ENCODE data around the gene CYBA. TPM values are rescaled to one million over a fixed set of nuclear protein-coding genes. Genes with fewer than 3 reads are reported as not detected.

CYBA gene
- total RNA-seq, 1 experiment from 2014 or later: 351 TPM

- H3K4me1 Mint-ChIP-seq (ENCODE audit: low read depth, unreplicated experiment): no peaks in the 10 kb centered on the region
- H3K27ac Mint-ChIP-seq (ENCODE audit: unreplicated experiment): no peak overlapping the region
- no peak overlapping the region for H3K4me3 ChIP-seq (ENCODE audit: low read depth, low read length)
- H3K4me3 Mint-ChIP-seq (ENCODE audit: unreplicated experiment): no peak overlapping the region
- no peak for DNase-seq
- ChIA-PET POLR2A (no interaction called here), CTCF (interaction anchor here (0.5 to 0.7 kb wide), 2 partner anchors 9 to 193 kb away, joined by 3 to 6 read pairs; no protein-coding TSS in a partner anchor)
- H3K27me3 Mint-ChIP-seq (ENCODE audit: insufficient read depth, unreplicated experiment): no peaks in the 10 kb centered on the region
- intact Hi-C loops (cut with micrococcal nuclease; ENCODE audit: unreplicated experiment): no loop called here
- H3K27me3 ChIP-seq (replicated peaks; ENCODE audit: control insufficient read depth, insufficient read depth, low read length): no peaks in the 10 kb centered on the region
- TF ChIP-seq CTCF (IDR thresholded peaks at IDR 0.05; ENCODE audit: insufficient read depth in 1 of 2, low read depth in 1 of 2, low read length in 1 of 2, severe bottlenecking in 1 of 2, unreplicated experiment in 1 of 2): no peak
- no peaks in the 10 kb centered on the region for H3K9me3 Mint-ChIP-seq (ENCODE audit: unreplicated experiment)
- H3K36me3 Mint-ChIP-seq (ENCODE audit: insufficient read depth, unreplicated experiment): peaks cover 96% of the 10 kb centered on the region
- no peaks in the 10 kb centered on the region for H3K9me3 ChIP-seq
- H3K36me3 ChIP-seq (ENCODE audit: control insufficient read depth, insufficient read depth, low read length): peaks cover 6% of the 10 kb centered on the region
- no peaks in the 10 kb centered on the region for H3K4me1 ChIP-seq
- TSS peak; percentile 85 for BruUV-seq (replicated peaks)
Observed at GRCh38 chr16:88631384-88631783, 19.5 kb downstream of the CYBA start.

- TF ChIP-seq CTCF (IDR thresholded peaks at IDR 0.05; ENCODE audit: insufficient read depth in 1 of 2, low read depth in 1 of 2, low read length in 1 of 2, severe bottlenecking in 1 of 2, unreplicated experiment in 1 of 2): no peak
- Mint-ChIP-seq H3K27me3 (ENCODE audit: insufficient read depth, unreplicated experiment) (no peaks in the 10 kb centered on the region), H3K27ac (ENCODE audit: unreplicated experiment) (no peak overlapping the region), H3K9me3 (ENCODE audit: unreplicated experiment) (no peaks in the 10 kb centered on the region), H3K4me1 (ENCODE audit: low read depth, unreplicated experiment) (no peaks in the 10 kb centered on the region), H3K4me3 (ENCODE audit: unreplicated experiment) (no peak overlapping the region), H3K36me3 (ENCODE audit: insufficient read depth, unreplicated experiment) (peaks cover 98% of the 10 kb centered on the region)
- Histone ChIP-seq H3K27me3 (replicated peaks; ENCODE audit: control insufficient read depth, insufficient read depth, low read length) (no peaks in the 10 kb centered on the region), H3K4me3 (ENCODE audit: low read depth, low read length) (no peak overlapping the region), H3K4me1 (no peaks in the 10 kb centered on the region), H3K9me3 (no peaks in the 10 kb centered on the region), H3K36me3 (ENCODE audit: control insufficient read depth, insufficient read depth, low read length) (peaks cover 6% of the 10 kb centered on the region)
- intact Hi-C loops (cut with micrococcal nuclease; ENCODE audit: unreplicated experiment): no loop called here
- ChIA-PET POLR2A (no interaction called here), CTCF (interaction anchor here (0.7 kb wide), 1 partner anchor 192 kb away, joined by 6 read pairs; no protein-coding TSS in a partner anchor)
- no peak for DNase-seq
- BruUV-seq (replicated peaks): no TSS peak
Observed at GRCh38 chr16:88630941-88631340, 19.9 kb downstream of the CYBA start.

GRCh38 chr16:88630433-88630832 is 20.4 kb downstream of the CYBA start:
- Histone ChIP-seq H3K4me1 (no peaks in the 10 kb centered on the region), H3K9me3 (no peaks in the 10 kb centered on the region), H3K27me3 (replicated peaks; ENCODE audit: control insufficient read depth, insufficient read depth, low read length) (no peaks in the 10 kb centered on the region), H3K36me3 (ENCODE audit: control insufficient read depth, insufficient read depth, low read length) (peaks cover 6% of the 10 kb centered on the region), H3K4me3 (ENCODE audit: low read depth, low read length) (no peak overlapping the region)
- Mint-ChIP-seq H3K4me3 (ENCODE audit: unreplicated experiment) (no peak overlapping the region), H3K4me1 (ENCODE audit: low read depth, unreplicated experiment) (no peaks in the 10 kb centered on the region), H3K27me3 (ENCODE audit: insufficient read depth, unreplicated experiment) (no peaks in the 10 kb centered on the region), H3K27ac (ENCODE audit: unreplicated experiment) (no peak overlapping the region), H3K36me3 (ENCODE audit: insufficient read depth, unreplicated experiment) (peaks cover 96% of the 10 kb centered on the region), H3K9me3 (ENCODE audit: unreplicated experiment) (no peaks in the 10 kb centered on the region)
- intact Hi-C loops (cut with micrococcal nuclease; ENCODE audit: unreplicated experiment): no loop called here
- ChIA-PET CTCF (interaction anchor here (0.6 kb wide), 1 partner anchor 92 kb away, joined by 7 read pairs; no protein-coding TSS in a partner anchor), POLR2A (no interaction called here)
- TF ChIP-seq CTCF (IDR thresholded peaks at IDR 0.05; ENCODE audit: insufficient read depth in 1 of 2, low read depth in 1 of 2, low read length in 1 of 2, severe bottlenecking in 1 of 2, unreplicated experiment in 1 of 2): no peak
- DNase-seq: no peak
- no TSS peak for BruUV-seq (replicated peaks)
